Chondrocyte (in vitro differentiated cells): ENCODE measurements around the gene CHSY1. TPM values are rescaled to one million over a fixed set of nuclear protein-coding genes. Genes with fewer than 3 reads are reported as not detected.
A peak's percentile ranks its signal among the peaks of the same experiment; 100 is the strongest.

Source experiments
- DNase-seq: peaks from one replicate; pipeline ENCODE4 v3.0.0; 2021; ENCODE audit warnings: mixed read lengths, low spot score
- H3K27ac Mint-ChIP-seq: one replicate; pipeline ENCODE4 v1.8.0; 2021; ENCODE audit warnings: mild to moderate bottlenecking, moderate library complexity, mixed read lengths; ENCODE audit not compliant: unreplicated experiment
- H3K27me3 Mint-ChIP-seq: 2 replicates; pipeline ENCODE4 v1.8.0; 2021; ENCODE audit warnings: low read depth, mixed read lengths
- H3K36me3 Mint-ChIP-seq: 2 replicates; pipeline ENCODE4 v1.8.0; 2021; ENCODE audit warnings: low read depth, mixed read lengths
- H3K4me1 Mint-ChIP-seq: 2 replicates; pipeline ENCODE4 v1.8.0; 2021; ENCODE audit warnings: low read depth, mild to moderate bottlenecking, mixed read lengths
- H3K4me3 Mint-ChIP-seq: one replicate; pipeline ENCODE4 v1.8.0; 2021; ENCODE audit warnings: mild to moderate bottlenecking, moderate library complexity, mixed read lengths; ENCODE audit not compliant: unreplicated experiment
- H3K9me3 Mint-ChIP-seq: 2 replicates; pipeline ENCODE4 v1.8.0; 2021; ENCODE audit warnings: low read depth, mixed read lengths
- long read RNA-seq: library from polyadenylated mRNA; stranded (forward); transcript quantifications from one replicate; pipeline ENCODE4 v2.0.0, GENCODE V29; 2021
- total RNA-seq: library from RNA; stranded (reverse); gene quantifications from 3 replicates; pipeline ENCODE4 v1.2.1, GENCODE V29; 2021
- TF ChIP-seq, protein P1 (sequence below): fragments of 200-600 bp; sonication (generic); IDR thresholded peaks from 2 replicates; pipeline ENCODE4 v1.5.0; 2021; ENCODE audit warnings: antibody characterized with exemption, mild to moderate bottlenecking, moderate library complexity

Gene CHSY1, protein sequence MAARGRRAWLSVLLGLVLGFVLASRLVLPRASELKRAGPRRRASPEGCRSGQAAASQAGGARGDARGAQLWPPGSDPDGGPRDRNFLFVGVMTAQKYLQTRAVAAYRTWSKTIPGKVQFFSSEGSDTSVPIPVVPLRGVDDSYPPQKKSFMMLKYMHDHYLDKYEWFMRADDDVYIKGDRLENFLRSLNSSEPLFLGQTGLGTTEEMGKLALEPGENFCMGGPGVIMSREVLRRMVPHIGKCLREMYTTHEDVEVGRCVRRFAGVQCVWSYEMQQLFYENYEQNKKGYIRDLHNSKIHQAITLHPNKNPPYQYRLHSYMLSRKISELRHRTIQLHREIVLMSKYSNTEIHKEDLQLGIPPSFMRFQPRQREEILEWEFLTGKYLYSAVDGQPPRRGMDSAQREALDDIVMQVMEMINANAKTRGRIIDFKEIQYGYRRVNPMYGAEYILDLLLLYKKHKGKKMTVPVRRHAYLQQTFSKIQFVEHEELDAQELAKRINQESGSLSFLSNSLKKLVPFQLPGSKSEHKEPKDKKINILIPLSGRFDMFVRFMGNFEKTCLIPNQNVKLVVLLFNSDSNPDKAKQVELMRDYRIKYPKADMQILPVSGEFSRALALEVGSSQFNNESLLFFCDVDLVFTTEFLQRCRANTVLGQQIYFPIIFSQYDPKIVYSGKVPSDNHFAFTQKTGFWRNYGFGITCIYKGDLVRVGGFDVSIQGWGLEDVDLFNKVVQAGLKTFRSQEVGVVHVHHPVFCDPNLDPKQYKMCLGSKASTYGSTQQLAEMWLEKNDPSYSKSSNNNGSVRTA
- total RNA-seq = 41.2 to 60.9 TPM (median 58.5 TPM) in 3 replicates
- long read RNA-seq, full-length matches to known transcripts = 114 of 153 reads
- long read RNA-seq, partial matches to known transcripts = 7 of 153 reads
- long read RNA-seq, other reads (novel, unspliced or antisense) = 32 of 153 reads

DNA sequence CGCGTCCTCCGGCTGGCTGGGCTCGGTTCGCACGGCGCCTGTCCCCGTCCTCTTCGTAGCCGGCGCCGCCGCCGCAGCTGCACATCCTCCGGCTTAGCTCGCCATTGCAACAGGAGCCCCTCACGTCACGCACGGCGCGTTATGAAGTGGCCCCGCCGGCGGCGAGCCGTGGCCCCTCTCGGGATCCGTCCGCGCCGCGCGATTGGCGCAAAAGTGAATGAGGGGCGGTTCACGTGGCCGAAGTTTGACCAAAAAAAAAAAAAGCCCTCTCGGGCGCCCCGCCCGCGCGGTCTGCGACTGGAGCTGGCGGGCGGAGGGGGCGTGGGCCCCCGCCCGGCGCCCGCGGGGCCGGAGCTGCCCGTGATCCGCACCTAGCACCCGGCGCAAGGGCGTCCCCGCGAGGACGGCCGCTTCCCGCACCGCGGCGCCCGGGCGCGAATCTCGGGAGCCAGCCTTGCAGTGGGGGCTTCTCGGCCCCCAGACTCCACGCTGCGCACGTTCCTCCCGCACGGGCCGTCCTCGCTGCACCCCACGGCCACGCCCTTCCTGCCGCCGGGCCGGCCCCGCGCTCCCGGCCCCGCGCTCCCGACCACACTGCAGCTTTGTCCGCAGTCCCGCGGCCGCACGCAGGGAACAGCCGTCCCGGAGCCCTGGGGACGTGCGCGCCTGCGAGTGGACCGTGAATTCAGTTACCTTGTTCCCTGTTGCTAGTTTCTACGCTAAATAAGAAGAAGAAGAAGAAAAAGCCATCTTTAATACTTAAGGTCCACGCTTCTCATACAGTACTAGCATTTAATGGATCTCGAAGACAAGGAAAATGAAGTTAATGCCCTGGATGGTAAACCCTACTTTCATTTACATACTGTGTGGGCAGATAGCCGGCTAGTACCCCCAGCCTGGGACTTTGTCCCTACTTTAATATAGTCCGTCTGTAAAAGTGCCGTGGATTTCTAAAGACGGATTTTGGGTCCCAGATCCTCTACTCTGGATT lies at the start of gene CHSY1:
CHSY1 (minus strand) TSS at position 219 of the 991 bp plus-strand sequence. CDS start 592 bp downstream, outside the sequence.
- Mint-ChIP-seq H3K27me3 (no peaks in the 10 kb centered on the region), H3K4me1 (peaks cover 42% of the 10 kb centered on the region), H3K4me3 (peak within 1 kb of the TSS; percentile 88), H3K9me3 (no peaks in the 10 kb centered on the region), H3K36me3 (no peaks in the 10 kb centered on the region), H3K27ac (peak within 1 kb of the TSS; percentile 85)
- DNase-seq = peak; percentile 97
- TF ChIP-seq, protein P1, sequence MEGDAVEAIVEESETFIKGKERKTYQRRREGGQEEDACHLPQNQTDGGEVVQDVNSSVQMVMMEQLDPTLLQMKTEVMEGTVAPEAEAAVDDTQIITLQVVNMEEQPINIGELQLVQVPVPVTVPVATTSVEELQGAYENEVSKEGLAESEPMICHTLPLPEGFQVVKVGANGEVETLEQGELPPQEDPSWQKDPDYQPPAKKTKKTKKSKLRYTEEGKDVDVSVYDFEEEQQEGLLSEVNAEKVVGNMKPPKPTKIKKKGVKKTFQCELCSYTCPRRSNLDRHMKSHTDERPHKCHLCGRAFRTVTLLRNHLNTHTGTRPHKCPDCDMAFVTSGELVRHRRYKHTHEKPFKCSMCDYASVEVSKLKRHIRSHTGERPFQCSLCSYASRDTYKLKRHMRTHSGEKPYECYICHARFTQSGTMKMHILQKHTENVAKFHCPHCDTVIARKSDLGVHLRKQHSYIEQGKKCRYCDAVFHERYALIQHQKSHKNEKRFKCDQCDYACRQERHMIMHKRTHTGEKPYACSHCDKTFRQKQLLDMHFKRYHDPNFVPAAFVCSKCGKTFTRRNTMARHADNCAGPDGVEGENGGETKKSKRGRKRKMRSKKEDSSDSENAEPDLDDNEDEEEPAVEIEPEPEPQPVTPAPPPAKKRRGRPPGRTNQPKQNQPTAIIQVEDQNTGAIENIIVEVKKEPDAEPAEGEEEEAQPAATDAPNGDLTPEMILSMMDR = peak; percentile 68

DNA sequence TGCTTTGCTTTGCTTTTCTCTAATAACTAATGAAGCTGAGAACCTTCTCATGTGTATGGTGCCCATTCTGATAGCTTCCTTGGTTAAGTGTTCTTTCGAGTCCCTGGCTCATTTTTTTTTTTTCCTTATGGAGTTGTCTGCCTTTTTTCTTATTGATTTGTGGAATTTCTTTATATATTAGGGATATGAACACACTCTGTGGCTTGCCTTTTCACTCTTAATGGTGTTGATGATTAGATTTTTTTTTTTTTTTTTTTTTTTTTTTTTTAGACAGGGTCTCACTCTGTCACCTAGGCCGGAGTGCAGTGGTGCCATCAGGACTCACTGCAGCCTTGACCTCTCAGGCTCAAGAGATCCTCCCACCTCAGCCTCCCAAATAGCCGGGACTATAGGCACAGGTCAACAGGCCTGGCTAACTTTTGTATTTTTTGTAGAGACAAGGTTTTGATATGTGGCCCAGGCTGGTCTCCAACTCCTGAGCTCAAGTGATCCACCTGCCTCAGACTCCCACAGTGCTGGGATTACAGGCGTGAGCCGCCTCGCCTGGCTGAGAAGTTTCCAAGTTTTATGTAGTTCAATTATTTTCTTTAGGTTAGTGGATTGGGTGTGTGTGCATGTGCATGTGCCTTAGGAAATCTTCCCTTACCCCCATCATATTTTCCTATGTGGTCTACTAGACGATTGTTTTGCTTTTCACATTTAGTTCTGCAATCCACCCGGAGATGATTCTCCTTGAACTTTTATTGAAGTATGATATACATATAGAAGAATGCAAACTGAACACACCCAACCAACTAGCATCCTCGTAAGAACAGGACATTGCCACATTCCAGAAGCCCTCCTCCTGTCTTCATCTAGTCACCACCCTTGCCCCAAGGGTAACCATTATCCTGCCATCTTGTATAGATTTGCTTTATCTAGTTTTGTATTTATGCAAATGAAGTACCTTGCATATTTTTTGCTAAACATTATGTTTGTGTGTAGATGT lies 44.9 kb upstream of the CHSY1 start:
- Mint-ChIP-seq H3K27me3 (no peaks in the 10 kb centered on the region), H3K4me3 (peak overlapping the region; percentile 89), H3K4me1 (peaks cover 39% of the 10 kb centered on the region), H3K27ac (peak overlapping the region; percentile 91), H3K36me3 (no peaks in the 10 kb centered on the region), H3K9me3 (no peaks in the 10 kb centered on the region)
- no peak for DNase-seq
- TF ChIP-seq, protein P1 = no peak

DNA sequence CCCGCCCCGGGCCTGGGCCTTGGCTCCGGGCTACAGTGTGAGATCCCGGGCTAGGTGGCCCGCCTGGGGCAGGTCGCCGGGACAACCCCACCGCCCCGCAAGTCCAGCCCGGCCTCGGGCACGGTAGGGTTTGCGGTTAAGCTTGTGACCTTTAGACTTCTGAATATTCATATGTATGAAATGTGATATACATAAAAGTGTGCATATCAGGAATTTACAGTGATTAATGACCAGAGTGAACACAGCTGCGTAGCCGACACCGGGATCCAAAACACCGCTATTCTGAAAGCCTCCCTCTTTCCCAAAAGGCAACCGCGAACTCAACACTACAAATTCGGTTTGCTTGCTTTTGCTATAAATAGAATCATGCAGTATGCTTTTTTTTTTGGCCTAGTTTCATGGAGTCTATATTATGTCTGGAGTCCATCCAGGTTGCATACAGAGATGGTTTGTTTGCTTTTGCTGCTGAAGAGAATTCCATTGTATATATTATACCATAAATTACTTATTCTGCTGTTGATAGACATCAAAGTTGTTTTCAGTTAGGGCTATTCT lies 43.8 kb upstream of the CHSY1 start:
- peaks cover 41% of the 10 kb centered on the region for H3K4me1 Mint-ChIP-seq
- TF ChIP-seq, protein P1 = no peak
- DNase-seq = no peak

More for the DNA sequence above, 43.8 kb upstream of the CHSY1 start:
- Mint-ChIP-seq H3K4me3 (peak overlapping the region; percentile 89), H3K9me3 (no peaks in the 10 kb centered on the region), H3K27ac (peak overlapping the region; percentile 91), H3K36me3 (no peaks in the 10 kb centered on the region), H3K27me3 (no peaks in the 10 kb centered on the region)
